KOPT-K1 (cell line): ENCODE results near the gene ASMTL.
"Not testable (repeated sequence)": the region's sequence is repeated elsewhere in the genome, so short reads cannot be mapped to it uniquely, and the experiment has no call there.

ENCODE experiments used
- H3K27ac ChIP-seq: fragments of 200-600 bp; sonication (generic); 2 replicates; pipeline ENCODE4 v1.5.1; 2016; ENCODE audit warnings: antibody characterized with exemption, mild to moderate bottlenecking, low read depth, low read length; ENCODE audit not compliant: poor library complexity, severe bottlenecking
- H3K36me3 ChIP-seq: fragments of 200-600 bp; sonication (generic); 2 replicates; pipeline ENCODE4 v1.5.1; 2017; ENCODE audit warnings: antibody characterized with exemption, mild to moderate bottlenecking, low read length, moderate library complexity; ENCODE audit not compliant: insufficient read depth
- H3K9me3 ChIP-seq: fragments of 200-600 bp; sonication (generic); 2 replicates; pipeline ENCODE4 v1.5.1; 2017; ENCODE audit warnings: antibody characterized with exemption, low read length, mild to moderate bottlenecking; ENCODE audit not compliant: insufficient read depth, poor library complexity, severe bottlenecking

Gene ASMTL

GRCh38 chrX:1451661-1452515 lies 821 bp downstream of the ASMTL start:
- Histone ChIP-seq H3K9me3 (no peaks in the 10 kb centered on the region), H3K27ac (peak overlapping the region; percentile 81), H3K36me3 (peaks cover 18% of the 10 kb centered on the region; the same call in 1 of the 2 replicates)

GRCh38 chrX:1451251-1451660 lies 1.5 kb downstream of the ASMTL start:
- H3K9me3 ChIP-seq = no peaks in the 10 kb centered on the region
- H3K27ac ChIP-seq = no peak overlapping the region
- peaks cover 18% of the 10 kb centered on the region; the same call in 1 of the 2 replicates for H3K36me3 ChIP-seq

GRCh38 chrX:1450361-1451161 lies 2.1 kb downstream of the ASMTL start:
- H3K9me3 ChIP-seq = no peaks in the 10 kb centered on the region
- no peak overlapping the region for H3K27ac ChIP-seq

GRCh38 chrX:1449823-1450149 lies 2.9 kb downstream of the ASMTL start:
- H3K9me3 ChIP-seq = peaks cover 3% of the 10 kb centered on the region
- no peak overlapping the region for H3K27ac ChIP-seq
- H3K36me3 ChIP-seq = peaks cover 21% of the 10 kb centered on the region; the same call in 1 of the 2 replicates

More at GRCh38 chrX:1450361-1451161, 2.1 kb downstream of the ASMTL start:
- peaks cover 18% of the 10 kb centered on the region; the same call in 1 of the 2 replicates for H3K36me3 ChIP-seq

GRCh38 chrX:1449036-1449822 lies 3.5 kb downstream of the ASMTL start:
- peaks cover 24% of the 10 kb centered on the region; the same call in 1 of the 2 replicates for H3K36me3 ChIP-seq
- H3K27ac ChIP-seq = no peak overlapping the region
- H3K9me3 ChIP-seq = peaks cover 4% of the 10 kb centered on the region

- H3K36me3 ChIP-seq = peaks cover 30% of the 10 kb centered on the region; the same call in 1 of the 2 replicates
- not testable (repeated sequence) for H3K9me3 ChIP-seq, H3K27ac ChIP-seq
These were observed 4.1 kb downstream of the ASMTL start for GRCh38 chrX:1448573-1449001.

- not testable (repeated sequence) for H3K9me3 ChIP-seq
- H3K36me3 ChIP-seq = peaks cover 35% of the 10 kb centered on the region; the same call in 1 of the 2 replicates
These were observed 4.6 kb downstream of the ASMTL start for GRCh38 chrX:1447969-1448572.

GRCh38 chrX:1446984-1447968 lies 5.4 kb downstream of the ASMTL start:
- H3K9me3 ChIP-seq = not testable (repeated sequence)

More at GRCh38 chrX:1447969-1448572, 4.6 kb downstream of the ASMTL start:
- not testable (repeated sequence) for H3K27ac ChIP-seq

GRCh38 chrX:1444561-1445500 lies 7.9 kb downstream of the ASMTL start:
- Histone ChIP-seq H3K36me3 (peaks cover 53% of the 10 kb centered on the region; the same call in 1 of the 2 replicates), H3K27ac (no peak overlapping the region), H3K9me3 (peaks cover 8% of the 10 kb centered on the region)

More at GRCh38 chrX:1446984-1447968, 5.4 kb downstream of the ASMTL start:
- H3K27ac ChIP-seq = not testable (repeated sequence)
- peaks cover 43% of the 10 kb centered on the region; the same call in 1 of the 2 replicates for H3K36me3 ChIP-seq

GRCh38 chrX:1443496-1444075 lies 9.1 kb downstream of the ASMTL start:
- H3K36me3 ChIP-seq = peaks cover 60% of the 10 kb centered on the region; the same call in 1 of the 2 replicates
- H3K27ac ChIP-seq = no peak overlapping the region
- peaks cover 8% of the 10 kb centered on the region for H3K9me3 ChIP-seq

GRCh38 chrX:1442724-1443367 lies 9.9 kb downstream of the ASMTL start:
- Histone ChIP-seq H3K9me3 (peaks cover 8% of the 10 kb centered on the region), H3K27ac (no peak overlapping the region), H3K36me3 (peaks cover 60% of the 10 kb centered on the region; the same call in 1 of the 2 replicates)
